ENCODE results near the gene OPN1MW2.
"Not testable (repeated sequence)": the region's sequence is repeated elsewhere in the genome, so short reads cannot be mapped to it uniquely, and the experiment has no call there.

The OPN1MW2 gene

DNA sequence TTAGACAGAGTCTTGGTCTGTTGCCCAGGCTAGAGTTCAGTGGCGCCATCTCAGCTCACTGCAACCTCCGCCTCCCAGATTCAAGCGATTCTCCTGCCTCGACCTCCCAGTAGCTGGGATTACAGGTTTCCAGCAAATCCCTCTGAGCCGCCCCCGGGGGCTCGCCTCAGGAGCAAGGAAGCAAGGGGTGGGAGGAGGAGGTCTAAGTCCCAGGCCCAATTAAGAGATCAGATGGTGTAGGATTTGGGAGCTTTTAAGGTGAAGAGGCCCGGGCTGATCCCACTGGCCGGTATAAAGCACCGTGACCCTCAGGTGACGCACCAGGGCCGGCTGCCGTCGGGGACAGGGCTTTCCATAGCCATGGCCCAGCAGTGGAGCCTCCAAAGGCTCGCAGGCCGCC is at the start of gene OPN1MW2:
Gene OPN1MW2, plus strand, starts transcription at position 301 of the 400 bp plus-strand sequence. Its CDS starts 60 bp downstream, at position 361.
- DNase-seq = not testable (repeated sequence)

DNA sequence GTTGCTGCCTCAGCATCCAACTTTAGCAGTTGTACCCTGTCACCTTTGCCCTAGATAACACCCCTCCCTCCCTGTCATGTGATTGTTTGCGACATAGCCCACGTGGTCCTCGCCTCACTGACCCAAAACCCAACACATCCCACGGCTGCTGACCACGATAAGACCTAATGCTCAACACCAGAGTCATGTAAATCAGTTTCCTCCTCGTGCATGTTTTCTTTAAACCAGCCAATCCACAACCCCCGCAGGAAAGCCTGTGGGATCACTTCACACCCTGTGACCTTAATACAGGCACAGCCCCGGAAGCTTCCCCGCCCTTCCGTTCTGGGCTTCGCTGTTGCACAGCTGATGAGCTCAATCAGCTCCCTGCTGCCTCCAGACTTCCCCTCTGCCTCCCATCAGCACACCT is 47.0 kb upstream of the OPN1MW2 start:
- not testable (repeated sequence) for DNase-seq

DNA sequence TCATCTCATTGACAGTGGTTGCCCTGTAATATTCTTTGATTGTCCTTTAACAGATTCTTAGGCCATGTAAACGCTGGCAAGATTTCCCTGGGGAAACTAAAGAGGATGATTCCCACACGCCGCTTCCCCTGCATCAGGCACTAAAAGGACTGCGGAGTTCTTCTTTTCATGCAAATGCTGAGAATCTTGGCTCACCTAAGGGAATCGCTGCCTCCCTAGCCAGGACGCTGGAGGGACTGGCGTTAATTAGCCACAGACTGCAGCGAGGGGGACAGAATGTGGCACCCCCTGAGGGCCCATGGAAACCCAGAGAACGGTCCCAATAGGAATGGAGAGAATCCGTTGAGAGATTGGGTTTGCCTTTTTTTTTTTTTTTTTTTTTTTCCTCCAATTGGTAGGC is 45.2 kb upstream of the OPN1MW2 start:
- DNase-seq = not testable (repeated sequence)

GRCh38 chrX:154182296-154182695 is 37.3 kb upstream of the OPN1MW2 start, which contains the start of gene OPN1MW:
Gene OPN1MW (plus strand): TSS chrX:154182596. CDS start chrX:154182678, 82 bp downstream.
- DNase-seq = not testable (repeated sequence)

GRCh38 chrX:154183794-154184193 is 35.8 kb upstream of the OPN1MW2 start:
- DNase-seq = not testable (repeated sequence)

DNA sequence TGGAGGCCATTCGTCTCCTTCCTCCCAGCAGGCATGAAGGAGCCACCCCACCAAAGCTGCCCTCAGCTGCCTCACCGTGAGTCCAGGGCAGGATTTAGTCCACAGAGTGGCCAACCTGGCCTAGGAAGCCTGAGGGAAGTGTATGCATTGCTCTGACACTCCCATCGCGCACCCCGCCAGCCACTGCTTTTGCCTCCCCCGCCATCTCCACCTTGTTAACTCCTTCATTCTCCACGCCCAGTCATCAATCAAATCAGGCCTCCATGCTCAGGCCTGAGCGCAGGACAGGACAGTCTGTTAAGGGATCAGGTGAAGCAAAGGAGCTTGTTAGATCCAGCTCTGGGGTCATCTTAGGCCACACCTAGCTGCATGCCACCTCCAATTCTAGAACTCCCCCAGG is 26.7 kb upstream of the OPN1MW2 start:
- DNase-seq = not testable (repeated sequence)

GRCh38 chrX:154194316-154194715 is 25.2 kb upstream of the OPN1MW2 start:
- not testable (repeated sequence) for DNase-seq

GRCh38 chrX:154196466-154196865 is 23.1 kb upstream of the OPN1MW2 start:
- not testable (repeated sequence) for DNase-seq

DNA sequence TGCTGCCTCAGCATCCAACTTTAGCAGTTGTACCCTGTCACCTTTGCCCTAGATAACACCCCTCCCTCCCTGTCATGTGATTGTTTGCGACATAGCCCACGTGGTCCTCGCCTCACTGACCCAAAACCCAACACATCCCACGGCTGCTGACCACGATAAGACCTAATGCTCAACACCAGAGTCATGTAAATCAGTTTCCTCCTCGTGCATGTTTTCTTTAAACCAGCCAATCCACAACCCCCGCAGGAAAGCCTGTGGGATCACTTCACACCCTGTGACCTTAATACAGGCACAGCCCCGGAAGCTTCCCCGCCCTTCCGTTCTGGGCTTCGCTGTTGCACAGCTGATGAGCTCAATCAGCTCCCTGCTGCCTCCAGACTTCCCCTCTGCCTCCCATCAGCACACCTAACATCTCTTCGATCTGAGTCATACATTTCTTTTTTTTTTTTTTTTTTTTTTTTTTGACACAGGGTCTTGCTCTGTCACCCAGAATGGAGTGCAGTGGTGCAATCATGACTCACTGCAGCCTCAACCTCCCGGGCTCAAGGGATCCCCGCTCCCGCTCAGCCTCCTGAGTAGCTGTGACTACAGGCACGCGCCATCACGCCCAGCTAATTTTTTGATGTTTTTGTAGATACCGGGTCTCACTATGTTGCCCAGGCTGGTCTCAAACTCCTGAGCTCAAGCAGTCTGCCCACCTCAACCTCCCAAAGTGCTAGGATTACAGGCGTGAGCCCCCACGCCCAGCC is 9.7 kb upstream of the OPN1MW2 start:
- peak in 1 of 2 donors; percentile 0 for DNase-seq

DNA sequence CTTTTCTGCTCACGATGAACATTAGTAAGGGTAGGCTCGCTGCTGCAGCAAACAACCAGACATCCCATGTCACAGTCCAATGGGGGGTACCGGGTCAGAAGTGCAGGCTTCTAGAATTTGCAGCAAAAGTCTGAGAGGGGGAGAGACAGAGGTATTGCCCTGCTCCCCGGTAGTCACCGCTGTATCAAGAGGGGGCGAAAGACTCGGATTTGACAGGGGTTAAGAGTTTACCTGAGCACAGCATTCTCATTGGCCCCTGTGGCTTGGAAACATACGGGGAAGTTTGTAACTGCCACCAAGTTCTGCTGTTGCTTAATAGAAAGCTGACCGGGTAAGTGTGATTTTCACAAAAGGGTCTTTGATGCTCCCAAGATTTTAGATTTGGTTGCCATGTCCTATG is 8.5 kb upstream of the OPN1MW2 start:
- not testable (repeated sequence) for DNase-seq

DNA sequence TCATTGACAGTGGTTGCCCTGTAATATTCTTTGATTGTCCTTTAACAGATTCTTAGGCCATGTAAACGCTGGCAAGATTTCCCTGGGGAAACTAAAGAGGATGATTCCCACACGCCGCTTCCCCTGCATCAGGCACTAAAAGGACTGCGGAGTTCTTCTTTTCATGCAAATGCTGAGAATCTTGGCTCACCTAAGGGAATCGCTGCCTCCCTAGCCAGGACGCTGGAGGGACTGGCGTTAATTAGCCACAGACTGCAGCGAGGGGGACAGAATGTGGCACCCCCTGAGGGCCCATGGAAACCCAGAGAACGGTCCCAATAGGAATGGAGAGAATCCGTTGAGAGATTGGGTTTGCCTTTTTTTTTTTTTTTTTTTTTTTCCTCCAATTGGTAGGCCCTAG is 8.1 kb upstream of the OPN1MW2 start:
- DNase-seq = not testable (repeated sequence)

- DNase-seq = not testable (repeated sequence)
Observed at GRCh38 chrX:154225292-154225691, 5.7 kb downstream of the OPN1MW2 start.

GRCh38 chrX:154226706-154227105 is 7.2 kb downstream of the OPN1MW2 start:
- DNase-seq = not testable (repeated sequence)

DNA sequence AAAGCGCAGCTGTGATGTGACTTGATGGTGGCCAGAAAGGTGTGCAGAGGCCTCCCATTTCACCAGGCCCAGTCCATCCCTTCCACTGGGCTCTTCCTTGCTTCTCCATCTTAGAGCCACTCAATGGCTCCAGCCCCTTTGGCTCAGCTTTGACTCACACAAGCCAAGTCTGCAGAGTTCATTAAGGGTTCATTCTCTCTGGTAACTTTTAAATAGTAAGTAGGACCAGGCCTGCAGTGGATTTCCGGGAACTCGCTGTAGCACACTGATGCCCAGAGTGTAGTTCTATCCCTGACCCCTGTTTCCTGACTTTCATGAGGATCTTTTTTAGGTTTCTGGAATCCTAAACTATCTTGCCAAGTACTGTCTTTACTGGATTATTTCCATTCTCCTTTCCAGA is 11.9 kb downstream of the OPN1MW2 start:
- not testable (repeated sequence) for DNase-seq

- DNase-seq = not testable (repeated sequence)
Observed at GRCh38 chrX:154233620-154234019, 14.1 kb downstream of the OPN1MW2 start.

GRCh38 chrX:154238939-154239559 is 19.5 kb downstream of the OPN1MW2 start:
- DNase-seq = not testable (repeated sequence)

DNA sequence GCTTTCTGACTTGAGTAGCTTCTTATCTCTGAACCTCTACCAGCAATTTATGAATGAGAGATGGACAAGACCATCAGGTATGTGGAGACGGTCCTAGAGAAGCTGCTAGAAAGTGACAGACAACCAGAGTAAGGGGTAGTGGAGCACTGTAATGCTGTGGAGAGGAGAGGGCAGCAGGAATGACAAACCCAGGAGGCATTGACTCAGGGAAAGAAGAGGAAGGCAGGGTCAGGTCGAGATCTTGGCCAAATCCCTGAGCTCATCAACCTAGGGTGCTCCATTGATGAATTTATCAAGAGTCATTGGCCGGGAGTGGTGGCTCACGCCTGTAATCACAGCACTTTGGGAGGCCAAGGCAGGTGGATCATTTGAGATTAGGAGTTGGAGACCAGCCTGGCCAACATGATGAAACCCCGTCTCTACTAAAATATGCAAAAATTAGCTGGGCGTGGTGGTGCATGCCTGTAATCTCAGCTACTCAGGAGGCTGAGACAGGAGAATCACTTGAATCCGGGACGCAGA is 20.5 kb downstream of the OPN1MW2 start:
- DNase-seq = not testable (repeated sequence)

GRCh38 chrX:154247377-154248045 is 28.0 kb downstream of the OPN1MW2 start:
- not testable (repeated sequence) for DNase-seq

GRCh38 chrX:154248076-154248475 is 28.5 kb downstream of the OPN1MW2 start:
- DNase-seq = not testable (repeated sequence)

DNA sequence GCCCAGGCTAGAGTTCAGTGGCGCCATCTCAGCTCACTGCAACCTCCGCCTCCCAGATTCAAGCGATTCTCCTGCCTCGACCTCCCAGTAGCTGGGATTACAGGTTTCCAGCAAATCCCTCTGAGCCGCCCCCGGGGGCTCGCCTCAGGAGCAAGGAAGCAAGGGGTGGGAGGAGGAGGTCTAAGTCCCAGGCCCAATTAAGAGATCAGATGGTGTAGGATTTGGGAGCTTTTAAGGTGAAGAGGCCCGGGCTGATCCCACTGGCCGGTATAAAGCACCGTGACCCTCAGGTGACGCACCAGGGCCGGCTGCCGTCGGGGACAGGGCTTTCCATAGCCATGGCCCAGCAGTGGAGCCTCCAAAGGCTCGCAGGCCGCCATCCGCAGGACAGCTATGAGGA is 37.7 kb downstream of the OPN1MW2 start, which contains the start of gene OPN1MW3:
Gene OPN1MW3, plus strand, starts transcription at position 301 of the 400 bp plus-strand sequence. Its CDS starts 38 bp downstream, at position 339.
- DNase-seq = not testable (repeated sequence)

GRCh38 chrX:154258711-154259110 is 39.2 kb downstream of the OPN1MW2 start:
- not testable (repeated sequence) for DNase-seq

DNA sequence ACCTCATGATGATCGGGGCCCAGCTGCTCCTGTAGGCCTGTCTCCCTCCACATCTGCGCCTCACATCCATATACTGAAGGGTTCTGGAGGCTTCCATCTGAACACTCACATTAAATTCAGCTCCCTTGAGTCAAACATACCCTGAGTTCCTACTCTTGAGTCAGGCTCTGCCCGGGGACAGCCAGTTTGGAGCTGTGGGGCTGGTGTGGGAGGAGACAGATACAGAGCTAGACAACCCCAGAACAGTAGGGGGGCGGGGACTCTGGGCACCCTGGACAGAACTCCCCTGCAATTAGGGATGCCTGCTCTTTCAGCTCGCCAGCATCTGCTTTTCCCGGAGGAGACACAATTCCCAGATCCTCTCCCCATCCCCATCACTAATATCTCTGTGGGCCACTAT is 43.5 kb downstream of the OPN1MW2 start:
- not testable (repeated sequence) for DNase-seq

DNA sequence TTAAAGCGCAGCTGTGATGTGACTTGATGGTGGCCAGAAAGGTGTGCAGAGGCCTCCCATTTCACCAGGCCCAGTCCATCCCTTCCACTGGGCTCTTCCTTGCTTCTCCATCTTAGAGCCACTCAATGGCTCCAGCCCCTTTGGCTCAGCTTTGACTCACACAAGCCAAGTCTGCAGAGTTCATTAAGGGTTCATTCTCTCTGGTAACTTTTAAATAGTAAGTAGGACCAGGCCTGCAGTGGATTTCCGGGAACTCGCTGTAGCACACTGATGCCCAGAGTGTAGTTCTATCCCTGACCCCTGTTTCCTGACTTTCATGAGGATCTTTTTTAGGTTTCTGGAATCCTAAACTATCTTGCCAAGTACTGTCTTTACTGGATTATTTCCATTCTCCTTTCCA is 49.7 kb downstream of the OPN1MW2 start:
- not testable (repeated sequence) for DNase-seq

All from CD4-positive, alpha-beta T cell treated with Interleukin-4 for 1 hour (primary cell).